AG08395 (cell line): ENCODE results near the gene MDM4.
A peak's percentile ranks its signal among the peaks of the same experiment; 100 is the strongest.

Source experiments
- DNase-seq: peaks from one replicate; pipeline ENCODE4 v3.0.0; 2012; ENCODE audit warnings: mixed read lengths, low spot score

MDM4 gene

GRCh38 chr1:204491655-204492054 is 24.6 kb upstream of the MDM4 start:
- no peak for DNase-seq

GRCh38 chr1:204493145-204493983 is 22.8 kb upstream of the MDM4 start:
- peak; percentile 57 for DNase-seq

DNA sequence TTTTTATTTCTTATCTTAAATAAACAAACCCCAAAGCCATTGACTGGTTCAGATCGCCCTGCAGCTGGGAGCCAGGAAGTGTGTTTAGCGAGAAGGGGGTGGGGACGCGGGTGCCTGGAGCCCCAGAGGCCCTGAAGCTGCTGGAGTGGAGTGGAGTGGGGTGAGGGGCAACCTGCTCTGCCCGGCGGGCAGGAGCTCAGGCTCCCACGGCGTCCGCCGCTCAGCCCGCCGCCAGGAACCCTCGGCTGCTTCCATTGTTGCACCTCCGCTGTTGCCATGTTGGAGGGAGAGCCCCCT is 22.3 kb upstream of the MDM4 start:
- no peak for DNase-seq

- DNase-seq: peak; percentile 91
Observed at GRCh38 chr1:204494281-204495077, 21.7 kb upstream of the MDM4 start, which contains the start of gene PIK3C2B. Gene PIK3C2B (minus strand): TSS chr1:204494805. CDS start chr1:204469802, 25,003 bp downstream.

GRCh38 chr1:204495078-204495753 is 21.0 kb upstream of the MDM4 start:
- DNase-seq: no peak

GRCh38 chr1:204495777-204496176 is 20.4 kb upstream of the MDM4 start:
- DNase-seq: no peak

DNA sequence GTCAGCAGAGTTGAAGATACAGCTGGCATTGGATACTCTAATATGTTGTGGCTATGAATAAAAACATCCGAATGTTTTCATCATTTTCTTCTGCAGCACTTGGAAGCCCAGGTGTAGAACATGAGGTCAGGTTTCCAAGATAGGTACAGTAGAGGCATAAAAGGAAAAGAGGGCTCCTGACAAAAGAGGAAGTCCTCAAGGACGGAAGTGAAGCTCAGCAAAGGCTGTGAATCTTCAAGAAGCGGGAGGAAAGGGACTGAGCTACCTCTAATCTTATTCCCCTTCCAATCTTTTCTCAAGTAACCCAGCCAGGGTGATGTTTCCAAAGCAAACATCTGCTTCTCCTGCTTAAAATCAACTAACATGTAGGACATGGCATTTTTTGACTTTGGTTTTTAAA is 17.2 kb upstream of the MDM4 start:
- DNase-seq: no peak

GRCh38 chr1:204499511-204500468 is 16.4 kb upstream of the MDM4 start:
- DNase-seq: no peak

- no peak for DNase-seq
Observed at GRCh38 chr1:204502241-204502640, 14.0 kb upstream of the MDM4 start.

DNA sequence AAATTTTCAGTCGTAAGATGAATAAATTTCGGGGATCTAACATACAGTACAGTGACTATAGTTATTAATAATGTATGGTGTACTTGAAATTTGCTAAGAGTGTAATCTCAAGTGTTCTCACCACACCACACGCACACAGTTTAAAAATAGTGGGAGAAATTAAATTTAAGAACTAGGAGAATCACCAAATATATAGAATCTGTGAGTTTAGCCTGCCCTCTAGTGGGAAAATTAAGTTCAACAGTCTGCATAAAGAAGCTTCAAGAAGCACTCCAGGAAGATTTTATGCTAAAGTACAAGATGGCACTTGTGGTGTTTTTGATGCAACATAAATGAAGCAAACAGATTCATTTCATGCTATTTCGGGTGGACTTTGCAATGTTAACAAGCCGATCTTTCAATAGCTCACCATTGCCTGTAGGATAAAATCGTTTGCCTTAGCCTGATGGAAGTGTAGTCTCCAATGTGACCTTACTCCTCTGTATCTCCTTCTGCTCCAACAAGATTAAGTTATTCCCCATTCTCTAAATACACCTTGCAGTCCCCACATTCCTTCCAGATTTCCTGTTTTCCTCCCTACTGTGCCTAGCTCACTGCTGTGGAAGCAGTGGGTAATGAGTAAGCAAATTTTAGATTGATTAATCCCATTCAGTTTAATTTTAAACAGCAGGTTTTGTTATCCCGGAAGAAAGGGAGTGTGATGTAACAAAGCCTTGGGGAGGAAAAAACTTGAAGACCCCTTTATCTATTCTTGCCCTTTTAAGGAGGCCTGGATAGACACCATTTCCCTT is 12.9 kb upstream of the MDM4 start:
- peak; percentile 59 for DNase-seq

DNA sequence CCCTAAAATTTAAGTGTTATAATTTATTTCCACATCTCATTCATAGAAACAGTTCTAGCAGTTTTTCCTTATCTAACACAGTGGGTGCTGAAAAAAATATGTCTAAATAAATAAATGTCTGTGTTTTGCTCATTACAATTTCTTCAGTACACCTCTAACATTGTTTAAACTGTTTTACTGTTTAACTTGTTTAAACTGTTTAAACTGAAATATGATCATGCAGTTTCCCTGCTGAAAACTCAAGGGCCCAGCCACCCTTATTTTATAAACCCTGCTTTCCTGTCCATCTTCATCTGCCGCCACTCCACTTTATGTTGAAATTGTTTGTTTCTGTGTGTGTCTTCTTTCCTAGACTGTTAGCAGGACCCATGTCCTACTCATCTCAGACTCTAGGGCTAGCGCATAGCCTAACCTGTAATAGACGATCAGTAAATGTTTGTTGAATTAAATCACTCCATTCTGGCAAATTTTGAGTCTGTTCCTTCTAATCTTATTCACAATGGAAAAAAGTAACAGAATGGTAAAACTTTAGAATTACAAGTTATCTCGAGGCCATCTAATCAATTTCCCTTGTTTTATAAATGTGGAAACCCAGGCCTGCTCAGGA is 12.2 kb upstream of the MDM4 start:
- DNase-seq: no peak

DNA sequence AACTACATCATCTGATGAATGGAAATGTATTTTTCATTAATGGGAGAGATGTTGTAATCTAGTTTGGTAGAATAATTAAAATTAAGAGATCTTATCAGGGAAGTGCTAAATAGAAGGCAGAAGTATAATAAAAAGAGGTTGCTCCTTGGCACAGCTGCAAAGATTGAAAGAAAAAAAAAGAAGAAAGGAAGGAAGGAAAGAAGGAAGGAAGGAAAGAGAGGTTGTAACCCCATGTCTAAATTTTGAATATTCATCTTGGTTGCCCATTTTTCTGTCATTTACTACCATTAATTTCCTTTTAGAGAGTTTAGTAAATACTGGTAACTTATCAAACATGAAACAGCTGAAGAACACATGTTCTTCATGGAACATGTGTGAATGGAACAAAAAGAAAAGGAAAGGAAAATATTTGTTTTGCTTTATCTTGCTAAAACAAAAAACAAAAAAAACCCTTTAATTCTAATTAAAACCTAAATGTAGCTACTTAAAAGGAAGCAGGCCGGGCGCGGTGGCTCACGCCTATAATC is 10.5 kb upstream of the MDM4 start:
- no peak for DNase-seq

DNA sequence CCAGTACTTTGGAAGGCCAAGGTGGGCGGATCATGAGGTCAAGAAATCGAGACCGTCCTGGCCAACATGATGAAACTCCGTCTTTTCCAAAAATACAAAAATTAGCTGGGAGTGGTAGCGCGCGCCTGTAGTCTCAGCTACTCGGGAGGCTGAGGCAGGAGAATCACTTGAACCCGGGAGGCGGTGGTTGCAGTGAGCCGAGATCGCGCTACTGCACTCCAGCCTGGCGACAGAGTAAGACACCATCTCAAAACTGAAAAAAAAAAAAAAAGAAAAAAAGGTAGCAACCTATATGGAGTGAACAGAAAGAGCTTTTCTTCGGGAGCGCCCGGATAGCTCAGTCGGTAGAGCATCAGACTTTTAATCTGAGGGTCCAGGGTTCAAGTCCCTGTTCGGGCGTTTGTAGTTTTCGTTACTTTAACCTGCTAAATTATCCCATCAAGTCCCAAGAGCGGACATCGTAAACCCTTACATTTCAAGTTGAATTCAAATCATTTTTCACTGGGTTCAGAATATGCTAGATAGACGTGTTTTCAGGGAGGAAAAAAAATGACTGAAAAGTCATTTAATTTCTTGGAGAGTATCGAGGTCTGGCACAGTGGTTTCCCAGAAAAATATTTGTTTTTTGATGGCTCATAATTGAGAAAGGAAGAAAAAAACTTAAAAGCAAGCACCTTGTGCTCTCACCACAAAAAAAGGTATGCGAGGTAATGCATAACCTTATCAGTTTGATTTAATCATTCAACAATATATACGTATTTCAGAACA is 9.8 kb upstream of the MDM4 start:
- peak; percentile 59 for DNase-seq

DNA sequence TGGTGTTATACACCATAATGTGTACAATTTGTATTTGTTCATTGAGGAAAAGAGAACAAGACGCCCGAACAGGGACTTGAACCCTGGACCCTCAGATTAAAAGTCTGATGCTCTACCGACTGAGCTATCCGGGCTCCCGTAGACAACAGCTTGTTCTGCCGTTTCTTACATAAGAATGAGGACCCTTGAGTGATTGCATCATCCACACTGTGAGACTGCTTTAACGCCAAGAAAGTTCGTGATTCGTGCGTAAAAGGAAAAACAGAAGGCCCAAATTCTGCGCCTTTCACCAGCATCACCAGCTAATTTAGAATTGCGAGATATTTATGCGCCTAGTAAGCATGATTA is 9.3 kb upstream of the MDM4 start:
- DNase-seq: peak; percentile 64

DNA sequence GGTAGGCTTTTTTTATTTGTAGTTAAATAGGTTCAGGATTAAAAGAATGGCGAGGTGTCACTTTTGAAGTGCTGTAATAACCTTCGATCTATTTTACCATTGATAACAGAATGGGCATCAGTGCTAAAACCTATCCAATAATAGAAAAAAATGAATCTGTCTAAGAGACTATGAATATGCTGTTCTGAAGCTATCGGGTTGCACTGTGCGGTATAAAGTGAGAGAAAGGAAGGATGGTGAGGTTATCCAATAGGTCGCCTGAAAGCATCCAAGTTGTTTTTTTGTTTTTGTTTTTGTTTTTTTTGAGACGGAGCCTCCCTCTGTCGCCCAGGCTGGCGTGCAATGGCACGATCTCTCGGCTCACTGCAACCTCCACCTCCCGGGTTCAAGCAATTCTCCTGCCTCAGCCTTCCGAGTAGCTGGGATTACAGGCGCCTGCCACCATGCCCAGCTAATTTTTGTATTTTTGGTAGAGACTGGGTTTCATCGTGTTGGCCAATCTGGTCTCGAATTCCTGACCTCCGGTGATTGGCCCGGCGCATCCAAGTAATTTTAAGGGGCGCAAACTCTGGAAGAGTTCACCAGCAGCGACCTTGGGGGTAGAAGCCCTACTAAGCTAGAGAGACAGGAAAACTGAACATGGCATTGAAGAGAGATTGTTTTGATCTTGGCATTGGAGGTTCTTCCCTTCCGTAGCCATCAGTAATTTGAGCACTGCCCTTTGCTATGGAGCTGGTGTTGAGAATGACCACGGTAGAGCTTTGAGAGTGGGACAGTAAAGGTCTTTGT is 8.7 kb upstream of the MDM4 start:
- peak; percentile 39 for DNase-seq

GRCh38 chr1:204509186-204509635 is 7.0 kb upstream of the MDM4 start:
- DNase-seq: no peak

DNA sequence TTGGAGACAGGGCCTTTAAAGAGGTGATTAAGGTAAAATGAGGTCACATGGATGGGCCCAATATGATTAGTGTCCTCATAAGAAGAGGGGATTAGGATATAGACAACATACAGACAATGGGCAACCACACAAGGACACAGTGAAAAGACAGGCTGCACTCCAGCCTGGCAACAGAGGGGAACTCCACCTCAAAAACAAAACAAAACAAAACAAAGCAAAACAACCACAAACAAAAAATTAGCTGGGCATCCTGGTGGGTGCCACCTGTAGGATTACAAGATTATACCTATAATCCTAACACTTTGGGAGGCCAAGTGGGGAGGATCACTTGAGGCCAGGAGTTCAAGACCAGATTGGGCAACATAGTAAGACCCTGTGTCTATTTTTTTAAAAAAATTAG is 4.8 kb upstream of the MDM4 start:
- no peak for DNase-seq

DNA sequence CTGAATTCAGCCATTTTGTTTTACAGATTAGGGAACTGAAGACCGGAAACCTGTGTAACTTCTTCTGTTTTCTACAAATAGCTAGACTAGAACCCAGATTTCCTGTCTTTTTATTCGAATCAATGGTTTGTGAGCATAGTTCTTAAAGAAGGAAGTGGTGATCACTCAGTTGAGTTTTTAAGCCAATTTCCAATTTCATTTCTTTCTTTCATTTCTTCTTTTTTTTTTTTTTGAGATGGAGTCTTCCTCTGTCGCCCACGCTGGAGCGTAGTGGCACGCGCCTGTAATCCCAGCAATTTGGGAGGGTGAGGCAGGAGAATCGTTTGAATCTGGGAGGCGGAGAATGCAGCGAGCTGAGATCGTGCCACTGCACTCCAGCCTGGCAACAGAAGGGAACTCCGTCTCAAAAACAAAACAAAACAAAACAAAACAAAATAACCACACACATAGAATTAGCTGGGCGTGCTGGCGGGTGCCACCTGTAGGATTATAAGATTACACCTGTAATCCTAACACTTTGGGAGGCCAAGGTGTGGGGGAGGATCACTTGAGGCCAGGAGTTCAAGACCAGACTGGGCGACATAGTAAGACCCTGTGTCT is 3.0 kb upstream of the MDM4 start:
- DNase-seq: no peak
